WTC11 (cell line): ENCODE data around the gene LEMD3.

Experiments
- JUN ChIP-seq: sonication (generic); formaldehyde crosslinking; IDR thresholded peaks from 2 replicates; pipeline ENCODE4 v1.8.0; 2023; ENCODE audit warnings: mild to moderate bottlenecking, missing genetic modification reagents
- SP1 ChIP-seq: sonication (generic); formaldehyde crosslinking; conservative IDR thresholded peaks from 2 replicates; pipeline ENCODE4 v1.8.1; 2022; ENCODE audit warnings: missing genetic modification reagents
- TF ChIP-seq, protein P1 (sequence below): sonication (generic); formaldehyde crosslinking; IDR thresholded peaks from 2 replicates; pipeline ENCODE4 v1.8.1; 2023; ENCODE audit warnings: mild to moderate bottlenecking, missing genetic modification reagents, moderate library complexity
- TF ChIP-seq, protein P2 (sequence below): sonication (generic); formaldehyde crosslinking; IDR thresholded peaks from 2 replicates; pipeline ENCODE4 v1.8.1; 2023; ENCODE audit warnings: mild to moderate bottlenecking, missing genetic modification reagents
- TF ChIP-seq, protein P3 (sequence below): fragments of 200-600 bp; IDR thresholded peaks from 2 replicates; pipeline ENCODE4 v1.8.0; 2022; ENCODE audit warnings: antibody characterized with exemption

DNA sequence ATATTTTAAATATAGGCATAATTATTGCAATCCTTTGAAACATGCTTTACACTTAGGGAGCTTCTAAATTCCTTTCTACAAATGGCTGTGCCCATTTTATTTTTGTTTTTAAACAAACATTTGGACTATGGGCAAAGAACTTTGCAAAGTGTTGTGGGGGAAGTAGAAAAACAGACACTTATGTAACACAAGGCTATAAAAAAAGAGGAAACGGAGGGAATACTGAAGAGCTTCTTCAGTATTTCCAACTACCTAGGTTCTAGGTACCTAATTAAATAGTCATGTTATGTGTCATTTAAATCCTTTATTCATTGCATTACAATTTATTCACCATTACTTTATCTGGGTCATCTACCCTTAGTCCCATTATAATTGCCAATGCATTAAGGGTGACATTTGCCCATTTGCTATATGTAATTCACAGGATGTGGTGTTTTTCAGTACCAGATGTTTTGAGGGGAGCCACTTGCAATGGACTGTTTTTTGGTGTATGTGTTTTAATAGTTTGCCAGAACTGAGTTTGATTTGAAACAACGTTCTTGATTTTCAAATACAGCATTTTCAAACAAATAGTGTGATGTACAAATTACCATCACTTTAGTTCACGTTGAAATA is 107.6 kb downstream of the LEMD3 start:
- TF ChIP-seq, protein P1, sequence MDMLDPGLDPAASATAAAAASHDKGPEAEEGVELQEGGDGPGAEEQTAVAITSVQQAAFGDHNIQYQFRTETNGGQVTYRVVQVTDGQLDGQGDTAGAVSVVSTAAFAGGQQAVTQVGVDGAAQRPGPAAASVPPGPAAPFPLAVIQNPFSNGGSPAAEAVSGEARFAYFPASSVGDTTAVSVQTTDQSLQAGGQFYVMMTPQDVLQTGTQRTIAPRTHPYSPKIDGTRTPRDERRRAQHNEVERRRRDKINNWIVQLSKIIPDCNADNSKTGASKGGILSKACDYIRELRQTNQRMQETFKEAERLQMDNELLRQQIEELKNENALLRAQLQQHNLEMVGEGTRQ = no peak
- TF ChIP-seq, protein P2, sequence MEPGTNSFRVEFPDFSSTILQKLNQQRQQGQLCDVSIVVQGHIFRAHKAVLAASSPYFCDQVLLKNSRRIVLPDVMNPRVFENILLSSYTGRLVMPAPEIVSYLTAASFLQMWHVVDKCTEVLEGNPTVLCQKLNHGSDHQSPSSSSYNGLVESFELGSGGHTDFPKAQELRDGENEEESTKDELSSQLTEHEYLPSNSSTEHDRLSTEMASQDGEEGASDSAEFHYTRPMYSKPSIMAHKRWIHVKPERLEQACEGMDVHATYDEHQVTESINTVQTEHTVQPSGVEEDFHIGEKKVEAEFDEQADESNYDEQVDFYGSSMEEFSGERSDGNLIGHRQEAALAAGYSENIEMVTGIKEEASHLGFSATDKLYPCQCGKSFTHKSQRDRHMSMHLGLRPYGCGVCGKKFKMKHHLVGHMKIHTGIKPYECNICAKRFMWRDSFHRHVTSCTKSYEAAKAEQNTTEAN (CRISPR knock-in tag) = no peak
- TF ChIP-seq, protein P3, sequence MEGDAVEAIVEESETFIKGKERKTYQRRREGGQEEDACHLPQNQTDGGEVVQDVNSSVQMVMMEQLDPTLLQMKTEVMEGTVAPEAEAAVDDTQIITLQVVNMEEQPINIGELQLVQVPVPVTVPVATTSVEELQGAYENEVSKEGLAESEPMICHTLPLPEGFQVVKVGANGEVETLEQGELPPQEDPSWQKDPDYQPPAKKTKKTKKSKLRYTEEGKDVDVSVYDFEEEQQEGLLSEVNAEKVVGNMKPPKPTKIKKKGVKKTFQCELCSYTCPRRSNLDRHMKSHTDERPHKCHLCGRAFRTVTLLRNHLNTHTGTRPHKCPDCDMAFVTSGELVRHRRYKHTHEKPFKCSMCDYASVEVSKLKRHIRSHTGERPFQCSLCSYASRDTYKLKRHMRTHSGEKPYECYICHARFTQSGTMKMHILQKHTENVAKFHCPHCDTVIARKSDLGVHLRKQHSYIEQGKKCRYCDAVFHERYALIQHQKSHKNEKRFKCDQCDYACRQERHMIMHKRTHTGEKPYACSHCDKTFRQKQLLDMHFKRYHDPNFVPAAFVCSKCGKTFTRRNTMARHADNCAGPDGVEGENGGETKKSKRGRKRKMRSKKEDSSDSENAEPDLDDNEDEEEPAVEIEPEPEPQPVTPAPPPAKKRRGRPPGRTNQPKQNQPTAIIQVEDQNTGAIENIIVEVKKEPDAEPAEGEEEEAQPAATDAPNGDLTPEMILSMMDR = no peak
- TF ChIP-seq SP1 (CRISPR knock-in tag) = no peak
- TF ChIP-seq JUN = no peak
